T-helper 2 cell treated with Interferon-gamma antibody and Interleukin-4, amounts not matched to agents 100 ng/mL and 5 ng/mL, for 36 hours (primary cell): Measurements from ENCODE around the gene HCFC1. TPM values are rescaled to one million over a fixed set of nuclear protein-coding genes. Genes with fewer than 3 reads are reported as not detected.
"Not testable (repeated sequence)": the region's sequence is repeated elsewhere in the genome, so short reads cannot be mapped to it uniquely, and the experiment has no call there.

ENCODE experiments used
- intact Hi-C: fragments of 100-400 bp; cut with micrococcal nuclease; formaldehyde crosslinking; loops from one replicate; pipeline ENCODE4 v1.15.1; 2023
- total RNA-seq: library from RNA; stranded (reverse); gene quantifications from 2 replicates; pipeline ENCODE4 v1.2.3, GENCODE V29; 2022

Gene HCFC1
- total RNA-seq, 1 donor from 2014 or later = 115 TPM

GRCh38 chrX:154010330-154011087 is 38.9 kb upstream of the HCFC1 start:
- intact Hi-C loops = no loop called here

- intact Hi-C loops = no loop called here
These were observed 36.9 kb upstream of the HCFC1 start for GRCh38 chrX:154008521-154008920.

- intact Hi-C loops = no loop called here
These were observed 35.3 kb upstream of the HCFC1 start for GRCh38 chrX:154006947-154007346.

- intact Hi-C loops = no loop called here
These were observed 32.7 kb upstream of the HCFC1 start for GRCh38 chrX:154004315-154004714.

- intact Hi-C loops = no loop called here
These were observed 30.6 kb upstream of the HCFC1 start for GRCh38 chrX:154002215-154002719.

- intact Hi-C loops = no loop called here
These were observed 28.4 kb upstream of the HCFC1 start for GRCh38 chrX:154000051-154000450.

- intact Hi-C loops = no loop called here
These were observed 27.9 kb upstream of the HCFC1 start for GRCh38 chrX:153999359-154000037.

- intact Hi-C loops = no loop called here
These were observed 23.9 kb upstream of the HCFC1 start for GRCh38 chrX:153995504-153995903.

GRCh38 chrX:153994398-153994797 is 22.8 kb upstream of the HCFC1 start:
- intact Hi-C loops = not testable (repeated sequence)

GRCh38 chrX:153993978-153994377 is 22.4 kb upstream of the HCFC1 start:
- intact Hi-C loops = no loop called here

- intact Hi-C loops = no loop called here
These were observed 21.5 kb upstream of the HCFC1 start for GRCh38 chrX:153993079-153993478.

- intact Hi-C loops = no loop called here
These were observed 20.6 kb upstream of the HCFC1 start for GRCh38 chrX:153992180-153992579.

- intact Hi-C loops = no loop called here
These were observed 19.5 kb upstream of the HCFC1 start for GRCh38 chrX:153991013-153991580.

GRCh38 chrX:153989973-153990655 is 18.5 kb upstream of the HCFC1 start:
- intact Hi-C loops = loop anchor here (10.0 kb wide), 1 partner anchor 105 kb away; the partner anchor contains the start of gene MECP2

- intact Hi-C loops = loop anchor here (10.0 kb wide), 1 partner anchor 106 kb away; the partner anchor contains the start of gene MECP2
These were observed 16.9 kb upstream of the HCFC1 start for GRCh38 chrX:153988493-153988892.

- intact Hi-C loops = loop anchor here (10.0 kb wide), 1 partner anchor 110 kb away; the partner anchor contains the start of gene MECP2
These were observed 12.9 kb upstream of the HCFC1 start for GRCh38 chrX:153984351-153985178.

- intact Hi-C loops = loop anchor here (10.0 kb wide), 1 partner anchor 111 kb away; the partner anchor contains the start of gene MECP2
These were observed 11.7 kb upstream of the HCFC1 start for GRCh38 chrX:153983321-153983801.

- intact Hi-C loops = loop anchor here (1.0 to 10.0 kb wide), 2 partner anchors 10 to 113 kb away; partner anchors contain the start of genes MECP2 and TMEM187
These were observed 10.3 kb upstream of the HCFC1 start for GRCh38 chrX:153981771-153982533.

- intact Hi-C loops = loop anchor here (1.0 to 10.0 kb wide), 2 partner anchors 9 to 114 kb away; partner anchors contain the start of genes MECP2 and TMEM187
These were observed 9.6 kb upstream of the HCFC1 start for GRCh38 chrX:153981231-153981630.
